ENCODE results near the gene AADAT.

GRCh38 chr4:170109586-170110284 lies 20.0 kb upstream of the AADAT start:
- TF ChIP-seq POLR2A (IDR thresholded peaks at IDR 0.05; ENCODE audit: low read length) (no peak), POLR2AphosphoS2 (conservative IDR thresholded peaks at IDR 0.05; ENCODE audit: low read length) (no peak)
